Activated CD4-positive, CD25-positive, alpha-beta regulatory T cell treated with anti-CD3 and anti-CD28 coated beads, Interleukin-2, amount 50 U/mL, for 72 hours (primary cell): ENCODE data around the gene ADAMTS6.
"Not testable (repeated sequence)": the region's sequence is repeated elsewhere in the genome, so short reads cannot be mapped to it uniquely, and the experiment has no call there.

Experiments used
- DNase-seq: peaks from one replicate; pipeline ENCODE4 v3.0.0; 2021

Gene ADAMTS6

DNA sequence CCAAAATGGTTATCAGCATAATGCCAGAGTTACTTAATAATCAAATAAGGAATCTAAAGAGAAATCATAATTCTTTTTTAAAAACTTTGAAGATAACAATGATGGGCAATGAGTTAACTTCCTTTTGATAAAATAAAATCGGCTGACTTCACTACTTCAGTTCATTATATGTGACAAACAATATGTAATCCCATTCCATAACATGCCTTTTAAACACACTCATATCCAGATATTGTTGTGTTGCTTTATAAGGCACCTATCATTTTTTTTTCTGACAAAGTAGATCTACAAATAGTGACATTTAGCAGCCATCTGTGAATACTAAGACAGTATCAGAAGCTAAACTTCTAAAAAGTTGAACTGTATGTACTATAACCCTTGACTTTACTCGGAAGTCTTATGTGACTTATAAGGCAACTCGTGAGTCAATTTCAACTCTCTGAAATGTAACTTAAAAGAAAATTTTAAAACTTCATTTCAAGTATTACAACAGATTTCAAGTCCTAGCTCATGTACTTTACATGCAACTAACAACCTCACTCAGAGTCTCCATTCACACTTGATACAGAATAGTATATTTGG is 7.5 kb downstream of the ADAMTS6 start:
- no peak for DNase-seq

- no peak for DNase-seq
Observed at GRCh38 chr5:65468633-65469032, 13.1 kb downstream of the ADAMTS6 start.

GRCh38 chr5:65462139-65462705 is 19.5 kb downstream of the ADAMTS6 start:
- DNase-seq: no peak

- DNase-seq: no peak
Observed at GRCh38 chr5:65461490-65461889, 20.2 kb downstream of the ADAMTS6 start.

- no peak for DNase-seq
Observed at GRCh38 chr5:65459995-65460394, 21.7 kb downstream of the ADAMTS6 start.

DNA sequence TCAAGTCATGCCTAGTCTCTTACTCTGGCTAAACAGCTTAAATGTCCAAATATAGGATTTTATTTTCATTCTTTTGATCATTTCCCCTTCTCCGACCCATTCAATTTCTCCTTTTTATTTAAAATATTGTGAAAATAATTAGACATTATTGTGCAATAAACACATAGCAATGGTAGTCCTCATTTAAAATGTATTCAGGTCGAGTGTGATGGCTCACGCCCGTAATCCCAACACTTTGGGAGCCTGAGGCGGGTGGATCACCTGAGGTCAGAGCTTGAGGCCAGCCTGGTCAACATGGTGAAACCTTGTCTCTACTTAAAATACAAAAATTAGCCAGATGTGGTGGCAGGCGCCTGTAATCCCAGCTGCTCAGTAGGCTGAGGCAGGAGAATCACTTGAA is 26.7 kb downstream of the ADAMTS6 start:
- DNase-seq: no peak

GRCh38 chr5:65451436-65451835 is 30.3 kb downstream of the ADAMTS6 start:
- no peak for DNase-seq

GRCh38 chr5:65446682-65447081 is 35.0 kb downstream of the ADAMTS6 start:
- DNase-seq: no peak

GRCh38 chr5:65441800-65442199 is 39.9 kb downstream of the ADAMTS6 start:
- no peak for DNase-seq

- DNase-seq: no peak
Observed at GRCh38 chr5:65440456-65440855, 41.3 kb downstream of the ADAMTS6 start.

DNA sequence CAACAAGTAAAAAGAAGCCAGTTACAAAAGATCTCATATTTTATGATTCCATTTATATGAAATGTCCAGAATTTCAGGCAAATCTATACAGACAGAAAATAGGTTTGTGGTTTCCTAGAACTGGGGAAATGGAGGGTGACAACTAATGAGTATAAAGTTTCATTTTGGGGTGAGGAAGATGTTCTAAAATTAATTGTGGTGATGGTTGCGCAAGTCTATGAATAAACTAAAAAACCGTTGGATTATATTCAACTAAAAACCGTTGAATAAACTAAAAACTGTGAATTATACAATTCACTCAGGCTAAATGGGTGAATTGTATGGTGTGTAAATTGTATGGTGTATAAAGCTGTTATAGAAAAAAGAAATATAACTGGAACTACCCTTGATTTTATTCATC is 47.6 kb downstream of the ADAMTS6 start:
- DNase-seq: no peak

GRCh38 chr5:65426656-65427055 is 55.1 kb downstream of the ADAMTS6 start:
- no peak for DNase-seq

DNA sequence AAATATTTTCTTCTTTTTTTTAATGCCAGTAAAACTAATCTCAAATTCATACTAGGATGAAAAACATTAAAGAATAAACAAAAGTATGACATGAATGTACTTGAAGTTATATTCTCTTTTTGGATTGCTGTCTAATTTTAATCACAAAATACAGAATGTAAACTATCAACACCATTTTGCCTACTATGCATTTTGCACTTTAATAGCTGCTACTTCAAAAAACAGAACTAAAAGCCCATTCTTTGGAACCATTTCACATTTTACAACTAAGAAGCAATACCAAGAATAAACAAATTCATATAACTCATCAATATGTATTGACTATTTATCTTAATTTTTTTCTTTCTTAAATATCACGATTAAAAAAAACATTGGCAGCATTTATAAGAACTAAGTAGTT is 58.1 kb downstream of the ADAMTS6 start:
- DNase-seq: no peak

DNA sequence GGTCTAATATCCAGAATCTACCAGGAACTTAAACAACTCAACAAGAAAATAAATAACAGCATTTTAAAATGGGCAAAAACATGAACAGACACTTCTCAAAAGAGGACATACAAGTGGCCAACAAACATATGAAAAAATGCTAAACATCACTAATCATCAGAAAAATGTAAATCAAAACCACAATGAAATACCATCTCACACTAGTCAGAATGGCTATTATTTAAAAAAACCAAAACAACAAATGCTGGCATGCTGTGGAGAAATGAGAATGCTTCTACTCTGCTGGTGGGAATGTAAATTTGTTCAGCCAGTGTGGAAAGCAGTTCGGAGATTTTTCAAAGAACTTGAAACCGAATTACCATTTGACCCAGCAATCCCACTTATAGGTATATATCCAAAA is 63.1 kb downstream of the ADAMTS6 start:
- no peak for DNase-seq

GRCh38 chr5:65413822-65414221 is 67.9 kb downstream of the ADAMTS6 start:
- DNase-seq: no peak

DNA sequence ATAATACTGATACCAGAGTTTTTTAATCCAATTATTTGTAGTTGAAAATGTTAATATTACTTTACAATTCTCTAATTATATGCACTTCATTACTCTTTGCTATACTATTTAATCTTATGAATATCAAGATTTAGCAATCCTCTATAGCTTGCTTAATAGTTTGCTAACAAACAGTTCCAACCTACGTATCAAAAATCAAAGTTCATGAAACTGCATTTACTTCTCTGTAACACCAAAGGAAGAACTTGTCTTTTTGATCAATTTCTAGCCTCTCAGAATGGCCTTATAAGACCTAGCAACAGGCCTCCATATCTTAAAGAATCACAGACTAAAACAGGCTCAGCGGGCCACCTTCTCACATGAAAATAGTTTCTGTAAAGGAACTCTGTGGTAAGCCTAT is 68.9 kb downstream of the ADAMTS6 start:
- DNase-seq: no peak

- DNase-seq: no peak
Observed at GRCh38 chr5:65411356-65411755, 70.4 kb downstream of the ADAMTS6 start.

GRCh38 chr5:65395526-65396155 is 86.1 kb downstream of the ADAMTS6 start:
- no peak for DNase-seq

- no peak for DNase-seq
Observed at GRCh38 chr5:65394087-65394486, 87.6 kb downstream of the ADAMTS6 start.

GRCh38 chr5:65391591-65391990 is 90.1 kb downstream of the ADAMTS6 start:
- DNase-seq: no peak

- DNase-seq: no peak
Observed at GRCh38 chr5:65390208-65390607, 91.5 kb downstream of the ADAMTS6 start.

GRCh38 chr5:65383859-65384258 is 97.9 kb downstream of the ADAMTS6 start:
- DNase-seq: no peak

- no peak for DNase-seq
Observed at GRCh38 chr5:65382582-65382981, 99.1 kb downstream of the ADAMTS6 start.

DNA sequence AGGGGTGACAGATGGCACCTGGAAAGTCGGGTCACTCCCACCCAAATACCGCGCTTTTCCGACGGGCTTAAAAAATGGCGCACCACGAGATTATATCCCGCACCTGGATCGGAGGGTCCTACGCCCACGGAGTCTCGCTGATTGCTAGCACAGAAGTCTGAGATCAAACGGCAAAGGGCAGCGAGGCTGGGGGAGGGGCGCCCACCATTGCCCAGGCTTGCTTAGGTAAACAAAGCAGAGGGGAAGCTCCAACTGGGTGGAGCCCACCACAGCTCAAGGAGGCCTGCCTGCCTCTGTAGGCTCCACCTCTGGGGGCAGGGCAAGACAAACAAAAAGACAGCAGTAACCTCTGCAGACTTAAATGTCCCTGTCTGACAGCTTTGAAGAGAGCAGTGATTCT is 111.2 kb downstream of the ADAMTS6 start:
- DNase-seq: not testable (repeated sequence)

DNA sequence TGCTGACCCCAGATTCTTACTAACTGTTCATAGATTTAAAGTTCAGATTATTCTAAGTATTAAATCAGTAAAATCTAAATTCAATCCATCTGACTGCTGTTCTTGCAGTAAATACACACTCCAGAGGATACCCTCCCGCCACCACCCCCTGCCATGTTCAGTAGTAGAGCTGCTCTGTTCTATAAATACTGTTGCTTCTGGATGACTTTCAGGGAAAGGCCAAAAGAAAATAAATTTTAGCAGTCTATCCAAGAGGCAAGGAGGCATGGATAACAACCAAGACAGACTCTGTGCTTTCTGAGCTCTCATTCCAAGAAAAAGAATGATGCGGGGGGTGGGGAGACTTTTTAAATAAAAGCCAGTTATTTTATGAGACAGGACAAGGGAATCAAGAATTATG is 115.1 kb downstream of the ADAMTS6 start:
- DNase-seq: no peak
